HG02885 (cell line): ENCODE measurements around the gene VRK1.

Experiments used
- ATAC-seq: cut with Tn5 transposase; IDR thresholded peaks from one replicate; pipeline ENCODE4 v1.9.1; 2021; ENCODE audit warnings: mild to moderate bottlenecking; ENCODE audit not compliant: unreplicated experiment, poor library complexity

Gene VRK1

GRCh38 chr14:96909841-96910364 is 112.7 kb downstream of the VRK1 start:
- ATAC-seq: no peak

GRCh38 chr14:96911499-96912149 is 114.4 kb downstream of the VRK1 start:
- ATAC-seq: no peak

GRCh38 chr14:96914571-96915128 is 117.5 kb downstream of the VRK1 start:
- no peak for ATAC-seq

- no peak for ATAC-seq
Measured at GRCh38 chr14:96915478-96915877, 118.3 kb downstream of the VRK1 start.

GRCh38 chr14:96916751-96917150 is 119.6 kb downstream of the VRK1 start:
- ATAC-seq: no peak

- no peak for ATAC-seq
Measured at GRCh38 chr14:96917442-96917963, 120.3 kb downstream of the VRK1 start.

- no peak for ATAC-seq
Measured at GRCh38 chr14:96920023-96920422, 122.8 kb downstream of the VRK1 start.

- ATAC-seq: no peak
Measured at GRCh38 chr14:96920820-96921219, 123.6 kb downstream of the VRK1 start.

GRCh38 chr14:96922986-96923385 is 125.8 kb downstream of the VRK1 start:
- no peak for ATAC-seq

GRCh38 chr14:96925422-96925821 is 128.2 kb downstream of the VRK1 start:
- ATAC-seq: no peak

- no peak for ATAC-seq
Measured at GRCh38 chr14:96926001-96926400, 128.8 kb downstream of the VRK1 start.

- ATAC-seq: no peak
Measured at GRCh38 chr14:96928779-96929380, 131.7 kb downstream of the VRK1 start.

- ATAC-seq: no peak
Measured at GRCh38 chr14:96929950-96930349, 132.8 kb downstream of the VRK1 start.

- ATAC-seq: no peak
Measured at GRCh38 chr14:96930526-96930925, 133.3 kb downstream of the VRK1 start.
